DMS 273 (cell line): Measurements from ENCODE around the gene PARD6B.
"Not testable (repeated sequence)": the region's sequence is repeated elsewhere in the genome, so short reads cannot be mapped to it uniquely, and the experiment has no call there.

Source experiments
- DNase-seq: peaks from one replicate; lab custom pipeline; 2025; ENCODE audit not compliant: unreplicated experiment; lab: John Stamatoyannopoulos, UW

PARD6B gene

DNA sequence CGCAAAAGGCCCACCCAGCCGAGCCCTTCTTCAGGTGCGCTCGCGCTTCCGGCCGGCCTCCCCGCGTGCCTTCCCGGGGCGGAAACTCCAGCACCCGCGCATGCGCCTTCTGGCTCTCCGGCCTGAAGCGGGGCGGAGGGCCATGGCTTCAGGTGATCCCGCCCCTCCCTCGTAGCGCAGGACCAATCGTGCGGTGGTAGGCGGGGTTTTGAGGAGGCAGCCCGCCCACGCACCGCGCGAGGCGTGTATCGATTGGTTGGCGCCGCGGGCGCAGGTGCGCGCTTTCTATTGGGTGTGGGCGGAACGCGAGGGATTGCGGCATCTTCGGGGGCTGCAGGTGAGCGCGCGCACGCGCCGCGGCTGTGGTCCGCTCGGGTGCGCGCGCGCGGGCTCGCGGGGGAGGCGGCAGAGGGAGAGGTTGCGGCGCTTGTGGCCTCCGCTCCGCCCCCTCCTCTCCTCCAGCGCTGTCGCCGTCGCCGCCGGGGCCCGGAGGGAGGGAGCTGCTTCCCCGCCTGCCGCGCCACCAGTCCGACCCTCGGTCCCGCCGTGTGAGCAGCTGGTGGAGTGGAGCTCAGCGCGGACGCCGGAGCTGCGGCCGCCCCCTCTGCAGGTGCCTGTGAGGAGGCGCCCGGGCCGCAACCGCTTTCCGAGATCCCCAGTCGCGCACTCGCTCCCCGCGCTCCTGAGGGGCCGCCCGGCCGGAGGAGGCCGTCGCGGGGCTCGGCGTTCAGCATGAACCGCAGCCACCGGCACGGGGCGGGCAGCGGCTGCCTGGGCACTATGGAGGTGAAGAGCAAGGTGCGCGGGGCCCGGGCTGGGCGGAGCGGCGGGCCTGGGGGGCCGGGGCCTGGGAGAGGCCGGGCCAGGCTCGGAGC is at the start of gene PARD6B:
Gene PARD6B (plus strand): TSS at position 526 of the 875 bp plus-strand sequence. CDS start 207 bp downstream, at position 733.
- peak; percentile 100 for DNase-seq

DNA sequence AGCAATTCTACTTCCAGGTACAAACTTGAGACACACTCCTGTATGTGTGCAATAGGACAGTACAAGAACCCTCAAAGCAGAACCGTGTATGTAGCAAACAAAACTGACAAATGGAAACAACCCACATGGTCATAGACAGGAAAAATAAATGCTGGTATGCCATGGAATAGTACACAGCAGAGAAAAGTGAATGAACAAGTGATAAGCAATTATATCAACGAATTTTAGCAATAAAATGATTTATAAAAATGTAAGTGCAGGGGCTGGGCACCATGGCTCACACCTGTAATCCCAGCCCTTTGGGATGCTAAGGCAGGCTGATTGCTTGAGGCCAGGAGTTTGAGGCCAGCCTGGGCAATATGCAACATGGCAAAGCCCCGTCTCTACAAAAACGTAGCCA is 49.3 kb upstream of the PARD6B start:
- DNase-seq, result no peak

DNA sequence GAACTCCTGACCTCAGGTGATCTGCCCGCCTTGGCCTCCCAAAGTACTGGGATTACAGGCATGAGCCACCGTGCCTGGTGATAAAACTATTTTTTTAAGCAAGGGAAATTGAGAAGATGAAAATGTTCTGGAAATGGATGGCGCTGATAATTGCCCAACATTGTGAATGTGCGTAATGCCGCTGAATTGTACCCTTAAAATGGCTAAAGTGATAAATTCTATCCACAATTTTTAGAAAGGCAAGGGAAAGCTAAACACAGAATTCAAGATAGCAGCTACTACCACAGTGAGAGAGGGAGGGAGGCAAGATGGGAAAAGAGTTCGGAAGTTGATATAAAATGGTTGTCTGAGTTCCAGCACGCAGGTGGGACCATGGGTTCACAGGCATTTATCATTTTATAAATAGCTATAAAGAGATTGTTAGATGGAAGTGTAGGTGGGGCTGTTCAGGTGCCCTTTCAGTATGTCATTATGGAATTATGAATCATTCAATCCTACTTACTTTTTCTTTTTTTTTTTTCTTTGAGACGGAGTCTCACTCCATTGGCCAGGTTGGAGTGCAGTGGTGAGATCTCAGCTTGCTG is 48.3 kb upstream of the PARD6B start:
- DNase-seq, result no peak

- DNase-seq, result no peak
These were observed 47.8 kb upstream of the PARD6B start for GRCh38 chr20:50683570-50683969.

DNA sequence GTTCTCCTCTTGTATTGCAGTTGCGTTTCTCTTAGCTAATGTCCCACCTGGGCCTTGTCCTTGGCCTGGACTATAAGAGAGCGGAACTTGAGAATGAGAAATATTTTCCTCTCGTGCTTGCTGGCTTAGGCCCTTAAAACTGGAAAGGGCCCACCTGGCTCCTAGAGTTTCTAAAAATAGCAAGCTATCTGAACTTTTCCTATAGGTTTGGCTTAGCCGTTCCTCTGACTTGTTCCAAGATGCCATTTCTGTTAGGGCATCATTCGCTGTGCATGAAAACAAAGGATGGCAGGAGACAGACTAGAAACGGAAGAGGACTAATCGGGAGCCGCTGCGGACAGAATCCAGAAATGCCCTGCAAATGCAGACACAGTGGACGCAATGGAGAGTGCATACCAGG is 44.6 kb upstream of the PARD6B start:
- DNase-seq, result no peak

DNA sequence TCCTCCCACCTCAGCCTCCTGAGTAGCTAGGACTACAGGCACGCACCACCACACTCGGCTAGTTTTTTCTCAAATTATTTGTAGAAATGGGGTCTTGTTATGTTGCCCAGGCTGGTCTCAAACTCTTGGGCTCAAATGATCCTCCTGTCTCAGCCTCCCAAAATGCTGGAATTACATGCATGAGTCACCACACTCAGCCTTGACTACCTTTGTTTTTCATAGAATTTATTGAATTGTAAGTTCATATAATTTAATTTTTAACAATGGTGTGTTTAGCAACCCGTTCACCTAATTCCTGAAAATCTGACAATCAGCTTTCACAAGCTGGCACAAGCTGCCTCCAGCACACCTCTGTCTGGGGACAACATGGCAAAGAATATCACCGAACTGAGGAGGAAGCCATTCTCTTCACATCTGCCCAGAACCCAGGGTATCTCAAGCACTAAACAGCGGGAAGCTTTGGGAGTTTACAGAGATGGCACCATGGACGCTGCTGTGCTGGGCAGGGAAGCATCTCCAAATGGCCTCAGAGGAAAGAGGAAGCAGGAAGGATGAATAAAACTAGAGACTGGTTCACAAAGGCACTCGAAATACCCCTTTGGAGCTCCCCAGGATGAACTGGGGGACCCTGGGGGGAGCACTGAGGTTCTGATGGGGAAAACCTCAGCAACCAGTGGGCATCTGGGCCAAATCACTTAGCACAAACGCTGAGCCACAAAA is 43.0 kb upstream of the PARD6B start:
- DNase-seq, result no peak

GRCh38 chr20:50689864-50690649 is 41.3 kb upstream of the PARD6B start:
- DNase-seq, result peak; percentile 58

DNA sequence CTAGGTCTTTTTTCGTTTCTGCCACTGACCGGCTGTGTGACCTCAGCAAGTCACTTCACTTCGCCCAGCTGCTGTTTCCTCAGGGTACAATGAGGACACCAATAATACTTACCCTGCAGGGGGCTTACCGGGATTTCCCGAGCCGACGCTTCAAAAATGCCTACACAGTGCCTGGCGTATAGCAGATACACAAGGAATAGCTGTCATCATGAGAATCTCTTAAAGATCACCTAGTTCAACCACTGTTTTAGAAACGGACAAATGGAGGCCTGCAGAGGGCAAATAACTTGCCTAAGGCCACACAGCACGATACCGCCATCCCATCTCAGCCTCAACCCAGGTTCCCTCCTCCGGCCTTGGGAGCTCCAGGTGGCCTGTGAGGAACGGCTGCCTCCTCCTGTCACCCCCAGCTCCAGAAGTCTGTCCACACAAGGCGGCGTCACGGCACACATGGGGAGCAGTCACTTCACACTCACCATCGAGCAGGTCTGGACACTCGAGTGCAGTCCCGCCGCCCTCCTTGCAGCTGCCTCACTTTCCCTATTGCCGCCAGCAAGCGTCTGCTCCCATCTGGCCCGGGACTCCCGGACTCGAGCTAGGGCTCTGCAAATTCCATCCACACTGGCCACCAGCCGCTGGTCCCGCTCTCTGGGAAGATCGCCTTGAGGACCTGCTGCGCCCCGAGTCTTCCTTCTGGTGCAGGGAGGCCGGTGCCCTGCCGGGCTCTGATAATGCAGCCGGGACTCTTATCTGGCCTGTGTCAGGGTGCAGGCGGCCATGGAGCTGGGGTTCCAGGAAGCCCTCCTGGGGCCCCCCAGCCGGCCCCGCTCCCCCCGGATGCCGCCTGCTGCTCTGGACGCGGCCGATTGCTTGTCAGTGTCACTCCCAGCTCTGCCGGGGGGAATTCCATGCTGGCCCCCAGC is 40.5 kb upstream of the PARD6B start, which contains the start of gene RIPOR3:
Gene RIPOR3 (minus strand): TSS at position 893 of the 923 bp plus-strand sequence. CDS start 414 bp downstream, at position 479.
- DNase-seq, result no peak

DNA sequence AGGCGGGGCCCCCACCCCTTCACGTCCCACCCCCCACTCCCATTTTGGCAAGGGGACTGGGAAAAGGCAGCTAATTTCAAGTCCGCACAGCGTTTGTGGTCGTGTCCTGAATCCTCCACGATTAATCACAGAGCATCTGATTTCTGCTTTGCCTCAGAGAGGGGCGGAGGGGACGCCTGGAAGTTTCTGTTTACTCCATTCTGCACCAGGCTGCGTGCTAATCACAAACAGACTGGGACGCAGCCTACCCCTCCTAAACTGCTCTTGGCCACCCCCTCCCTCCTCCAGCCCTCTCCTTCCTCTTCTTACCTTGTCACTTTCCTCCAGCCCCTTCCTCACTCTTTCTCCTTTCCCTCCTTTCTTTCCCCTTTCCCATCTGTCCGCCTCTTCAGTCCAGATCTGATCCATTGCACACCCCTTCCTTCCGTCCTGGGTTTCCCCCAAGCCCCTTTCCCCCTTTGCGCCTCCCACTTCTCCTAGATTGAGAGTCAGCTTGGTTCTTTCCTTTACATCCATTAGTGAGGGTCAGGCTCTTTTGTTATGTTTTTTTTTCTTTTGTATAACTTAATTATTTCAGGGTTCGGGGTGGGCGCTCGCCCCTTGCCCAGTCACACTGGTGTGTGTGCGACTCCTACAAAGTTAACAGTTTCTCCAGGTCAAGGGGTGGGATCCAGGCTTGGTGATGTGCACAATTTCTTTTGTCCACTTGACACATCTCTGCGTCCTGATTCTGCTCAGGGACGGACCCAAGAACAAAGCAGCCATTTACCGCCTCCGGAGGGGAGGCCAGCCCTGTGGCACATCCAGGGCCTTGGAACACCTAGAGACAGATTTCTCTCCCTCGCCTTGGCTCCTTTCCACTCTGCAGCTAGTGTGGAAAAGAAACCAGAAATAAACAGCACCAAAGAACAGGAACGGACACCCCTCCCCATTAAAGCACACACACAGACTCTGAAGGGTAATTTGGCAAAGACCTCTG is 39.5 kb upstream of the PARD6B start:
- no peak for DNase-seq

- DNase-seq, result no peak
These were observed 38.8 kb upstream of the PARD6B start for GRCh38 chr20:50692552-50692933.

DNA sequence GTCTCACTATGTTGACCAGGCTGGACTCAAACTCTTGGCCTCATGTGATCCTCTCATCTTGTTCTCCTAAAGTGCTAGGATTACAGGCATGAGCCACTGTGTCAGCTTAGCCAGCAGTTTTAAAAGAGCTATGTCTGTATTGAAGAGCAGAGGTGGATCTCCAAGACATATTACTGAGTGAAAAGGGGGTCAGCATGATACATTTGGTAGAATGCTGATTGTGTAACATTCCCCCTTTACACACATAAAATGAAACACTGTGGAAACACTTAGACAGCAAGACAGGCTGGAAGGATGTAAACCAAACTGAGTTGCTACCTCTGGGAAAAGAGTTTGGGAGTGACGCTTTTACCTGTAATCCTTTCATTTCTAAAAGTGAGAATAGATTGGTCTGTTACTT is 38.4 kb upstream of the PARD6B start:
- no peak for DNase-seq

DNA sequence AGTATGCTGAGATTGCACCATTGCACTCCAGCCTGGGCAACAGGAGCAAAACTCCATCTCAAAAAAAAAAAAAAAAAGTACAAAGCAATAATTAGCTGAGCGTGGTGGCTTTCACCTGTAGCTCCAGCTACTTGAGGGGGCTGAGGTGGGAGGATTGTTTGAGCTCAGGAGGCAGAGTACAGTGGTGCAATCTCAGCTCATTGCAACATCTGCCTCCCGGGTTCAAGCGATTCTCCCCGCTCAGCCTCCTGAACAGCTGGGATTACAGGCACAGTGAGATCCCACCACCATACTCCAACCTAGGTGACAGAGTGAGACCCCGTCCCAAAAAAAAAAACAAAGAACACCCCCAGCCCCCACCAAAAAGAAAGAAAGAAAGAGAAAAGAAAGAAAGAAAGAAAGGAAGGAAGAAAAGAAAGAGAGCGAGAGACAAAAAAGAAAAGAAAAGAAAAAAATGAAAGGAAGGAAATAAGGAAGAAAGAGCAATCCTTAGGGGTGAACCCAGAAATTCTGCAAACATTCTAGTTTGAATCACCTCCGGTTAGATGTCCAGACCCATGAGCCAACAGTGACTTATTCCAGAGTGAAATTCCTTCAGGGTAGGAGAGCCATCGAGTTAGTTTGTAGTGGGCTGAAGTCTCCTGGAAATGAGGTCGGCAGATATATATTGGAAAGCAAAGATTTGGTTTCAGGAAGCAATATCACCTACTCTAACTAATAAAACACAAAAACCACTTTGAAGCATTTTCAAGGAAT is 36.8 kb upstream of the PARD6B start:
- DNase-seq, result no peak

- no peak for DNase-seq
These were observed 36.1 kb upstream of the PARD6B start for GRCh38 chr20:50695135-50695872.

DNA sequence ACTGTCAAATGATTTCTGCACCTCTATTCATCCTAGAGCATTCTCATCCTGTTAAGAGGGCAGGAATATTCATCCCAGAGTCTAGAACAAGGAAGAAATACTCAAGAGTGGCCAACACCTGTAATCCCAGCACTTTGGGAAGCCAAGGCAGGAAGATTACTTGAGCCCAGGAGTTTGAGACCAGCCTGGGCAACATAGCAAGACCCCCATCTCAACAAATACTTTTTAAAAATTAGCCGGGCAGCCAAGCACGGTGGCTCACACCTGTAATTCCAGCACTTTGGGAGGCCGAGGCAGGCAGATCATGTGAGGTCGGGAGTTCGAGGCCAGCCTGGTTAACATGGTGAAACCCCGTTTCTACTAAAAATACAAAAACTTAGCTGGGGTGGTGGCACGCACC is 33.1 kb upstream of the PARD6B start:
- DNase-seq, result not testable (repeated sequence)

DNA sequence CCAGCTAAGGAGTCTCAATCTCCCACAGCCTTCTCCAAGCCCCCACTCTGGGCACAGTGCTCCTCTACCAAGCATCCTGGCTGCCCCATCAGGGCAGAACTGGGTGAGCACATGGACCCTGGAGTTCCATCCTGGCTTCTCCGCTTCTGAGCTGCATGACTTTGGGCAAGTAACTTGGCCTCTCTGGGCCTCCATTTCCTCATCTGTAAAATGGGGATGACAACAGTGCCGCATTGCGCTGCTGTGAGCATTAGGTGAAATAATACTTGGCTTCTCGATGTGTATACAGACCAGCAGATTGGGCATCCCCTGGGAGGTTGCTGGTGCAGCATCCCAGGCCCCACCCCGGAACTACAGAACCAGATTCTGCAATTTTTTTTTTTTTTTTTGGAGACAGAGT is 31.7 kb upstream of the PARD6B start:
- no peak for DNase-seq

- no peak for DNase-seq
These were observed 30.1 kb upstream of the PARD6B start for GRCh38 chr20:50701041-50701963.
